KMS-11 (cell line): ENCODE data around the gene TJP3.

Source experiments
- H2AFZ ChIP-seq: fragments of 200-600 bp; sonication (generic); 2 replicates; pipeline ENCODE4 v1.6.1; 2016; ENCODE audit warnings: antibody characterized with exemption, mixed run types, low read depth
- H3K27ac ChIP-seq: fragments of 200-600 bp; sonication (generic); 2 replicates; pipeline ENCODE4 v1.6.1; 2016; ENCODE audit warnings: mild to moderate bottlenecking, mixed run types
- H3K27me3 ChIP-seq: fragments of 200-600 bp; sonication (generic); 2 replicates; pipeline ENCODE4 v1.6.1; 2017; ENCODE audit warnings: mild to moderate bottlenecking, low read depth, mixed run types, moderate library complexity; ENCODE audit not compliant: insufficient read depth
- H3K36me3 ChIP-seq: fragments of 200-600 bp; sonication (generic); 2 replicates; pipeline ENCODE4 v1.6.1; 2017; ENCODE audit warnings: mild to moderate bottlenecking, mixed run types; ENCODE audit not compliant: insufficient read depth
- H3K4me1 ChIP-seq: fragments of 200-600 bp; sonication (generic); 2 replicates; pipeline ENCODE4 v1.6.1; 2016; ENCODE audit warnings: mild to moderate bottlenecking, low read depth, mixed run types; ENCODE audit not compliant: poor library complexity, severe bottlenecking
- H3K4me2 ChIP-seq: fragments of 200-600 bp; sonication (generic); 2 replicates; pipeline ENCODE4 v1.7.0; 2016; ENCODE audit warnings: mild to moderate bottlenecking, mixed run types
- H3K4me3 ChIP-seq: fragments of 200-600 bp; sonication (generic); IDR thresholded peaks from 2 replicates; pipeline ENCODE4 v1.6.1; 2017; ENCODE audit warnings: low read depth, low read length, mixed read lengths; ENCODE audit not compliant: insufficient read depth
- H3K79me2 ChIP-seq: fragments of 200-600 bp; sonication (generic); 2 replicates; pipeline ENCODE4 v1.6.1; 2016; ENCODE audit warnings: low read depth, mixed run types; ENCODE audit not compliant: insufficient read depth
- H3K9ac ChIP-seq: fragments of 200-600 bp; sonication (generic); 2 replicates; pipeline ENCODE4 v1.6.1; 2016; ENCODE audit warnings: mild to moderate bottlenecking, mixed run types
- H4K20me1 ChIP-seq: fragments of 200-600 bp; sonication (generic); 2 replicates; pipeline ENCODE4 v1.6.1; 2016; ENCODE audit warnings: mild to moderate bottlenecking, mixed run types; ENCODE audit not compliant: insufficient read depth
- CTCF ChIP-seq: fragments of 200-600 bp; sonication (generic); conservative IDR thresholded peaks from 2 replicates; pipeline ENCODE4 v1.6.1; 2017; ENCODE audit warnings: low read depth, mild to moderate bottlenecking, antibody characterized with exemption, low read length, moderate library complexity, mixed read lengths

TJP3 gene

GRCh38 chr19:3785938-3786824 lies 78.0 kb downstream of the TJP3 start, which contains the start of gene MATK:
MATK (minus strand) TSS chr19:3786381; CDS start chr19:3785135, 1,246 bp downstream.
- Histone ChIP-seq H3K79me2 (no peaks in the 10 kb centered on the region), H3K27me3 (peaks cover 65% of the 10 kb centered on the region), H3K4me3 (no peak within 1 kb of the TSS), H3K36me3 (no peaks in the 10 kb centered on the region), H2AFZ (no peak within 1 kb of the TSS), H3K9ac (no peak within 1 kb of the TSS), H3K27ac (no peak within 1 kb of the TSS), H3K4me1 (no peaks in the 10 kb centered on the region), H4K20me1 (no peaks in the 10 kb centered on the region), H3K4me2 (no peak within 1 kb of the TSS)
- TF ChIP-seq CTCF, result no peak

DNA sequence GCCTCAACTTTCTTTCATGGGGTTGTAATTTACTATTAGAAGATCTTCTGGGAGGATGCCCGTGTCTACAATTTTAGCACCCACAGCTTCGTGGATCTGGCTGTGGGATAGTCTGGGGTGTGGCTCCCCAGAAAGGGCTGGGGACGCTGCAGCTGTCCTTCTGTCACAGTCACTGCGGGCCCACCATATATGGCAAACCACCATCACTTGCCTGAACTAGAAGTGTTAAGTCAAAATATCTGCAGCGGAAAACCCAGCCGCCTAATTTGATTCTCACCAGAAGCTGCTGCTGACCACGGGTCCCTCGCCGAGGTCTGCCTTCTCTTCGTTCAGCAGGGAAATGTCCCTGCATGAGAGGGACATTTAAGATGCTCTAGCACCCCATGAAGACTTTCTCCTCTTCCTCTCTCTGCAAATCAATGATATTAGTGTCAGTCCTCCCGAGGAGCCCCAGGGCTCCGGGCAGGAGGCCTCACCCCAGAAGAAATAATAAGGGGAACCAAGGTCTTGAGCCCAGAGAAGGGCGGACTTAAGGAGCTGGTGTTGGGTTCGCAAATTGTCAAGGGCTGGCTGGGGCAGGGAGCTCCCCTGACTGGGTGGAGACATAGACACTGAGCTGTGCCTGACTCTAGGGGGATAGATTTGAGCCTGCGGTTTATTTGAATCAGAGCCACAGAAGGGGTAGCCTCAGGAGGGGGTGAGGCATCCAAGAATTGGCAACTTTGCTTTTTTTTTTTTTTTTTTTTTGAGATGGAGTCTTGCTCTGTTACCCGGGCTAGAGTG lies 81.0 kb downstream of the TJP3 start:
- H3K4me1 ChIP-seq, result no peaks in the 10 kb centered on the region
- no peak overlapping the region for H3K27ac ChIP-seq
- H3K79me2 ChIP-seq, result no peaks in the 10 kb centered on the region
- no peak overlapping the region for H3K4me2 ChIP-seq
- TF ChIP-seq CTCF, result no peak
- H2AFZ ChIP-seq, result no peak overlapping the region
- no peaks in the 10 kb centered on the region for H3K36me3 ChIP-seq
- H3K27me3 ChIP-seq, result peaks cover 73% of the 10 kb centered on the region
- H4K20me1 ChIP-seq, result no peaks in the 10 kb centered on the region
- H3K4me3 ChIP-seq, result no peak overlapping the region
- H3K9ac ChIP-seq, result no peak overlapping the region

DNA sequence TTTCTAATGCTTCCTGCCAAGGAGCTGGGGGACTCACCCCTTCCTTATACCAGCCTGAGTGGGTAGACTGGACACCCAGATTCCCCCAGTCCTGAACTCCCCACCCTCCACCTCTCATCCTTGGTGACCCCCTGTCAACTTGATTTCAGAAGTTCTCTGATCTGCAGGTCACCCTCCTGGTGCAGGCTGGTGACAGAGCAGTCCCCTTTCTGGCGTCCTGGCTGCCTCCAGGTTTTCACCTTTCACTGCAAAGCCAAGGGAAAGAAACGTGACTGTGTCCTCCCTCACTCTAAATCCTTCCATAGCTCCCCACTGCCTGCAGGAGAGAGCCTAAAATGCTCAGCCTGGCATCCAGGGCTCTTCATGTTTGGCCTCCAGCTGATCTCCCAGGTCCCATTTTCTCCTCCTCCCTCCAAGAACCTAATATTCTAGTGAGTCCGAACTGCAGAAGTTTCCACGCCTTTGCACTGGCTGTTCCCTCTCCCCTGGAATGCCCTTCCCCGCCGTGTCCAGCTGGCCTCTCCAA lies 82.1 kb downstream of the TJP3 start:
- Histone ChIP-seq H2AFZ (no peak overlapping the region), H3K9ac (no peak overlapping the region), H3K27me3 (peaks cover 72% of the 10 kb centered on the region), H3K4me1 (no peaks in the 10 kb centered on the region), H3K4me3 (no peak overlapping the region), H3K79me2 (no peaks in the 10 kb centered on the region), H4K20me1 (no peaks in the 10 kb centered on the region), H3K4me2 (no peak overlapping the region), H3K36me3 (no peaks in the 10 kb centered on the region), H3K27ac (no peak overlapping the region)
- TF ChIP-seq CTCF, result no peak

DNA sequence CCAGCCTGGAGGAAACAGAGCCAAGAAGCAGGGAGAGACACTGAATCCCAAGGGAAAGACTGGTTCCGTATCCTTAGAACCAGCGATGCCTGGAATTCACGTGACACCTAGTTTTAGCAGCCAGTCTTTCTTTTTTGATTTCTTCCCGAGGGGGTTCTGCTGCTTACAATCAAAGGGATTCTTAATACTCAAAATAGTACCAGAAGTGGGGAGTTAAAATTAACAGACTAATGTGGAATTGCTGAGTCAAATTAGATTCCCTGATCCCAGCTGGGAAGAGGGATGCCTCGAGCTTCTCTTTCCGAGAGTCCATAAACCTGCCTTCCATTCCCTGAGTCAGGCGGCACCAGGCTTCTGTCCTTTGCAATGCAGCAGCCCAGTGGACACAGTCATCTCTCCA lies 82.8 kb downstream of the TJP3 start:
- Histone ChIP-seq H3K4me3 (no peak overlapping the region), H3K4me2 (no peak overlapping the region), H3K4me1 (no peaks in the 10 kb centered on the region), H3K9ac (no peak overlapping the region), H3K79me2 (no peaks in the 10 kb centered on the region), H3K27me3 (peaks cover 74% of the 10 kb centered on the region), H3K27ac (no peak overlapping the region), H2AFZ (no peak overlapping the region), H4K20me1 (no peaks in the 10 kb centered on the region), H3K36me3 (no peaks in the 10 kb centered on the region)
- TF ChIP-seq CTCF, result no peak
